CD4-positive, alpha-beta T cell treated with Interleukin-17A for 1 hour (primary cell): ENCODE measurements around the gene IDH3A.

Source experiments
- DNase-seq: peaks from one replicate; pipeline ENCODE4 v3.0.0-alpha.2; 2020

The IDH3A gene

DNA sequence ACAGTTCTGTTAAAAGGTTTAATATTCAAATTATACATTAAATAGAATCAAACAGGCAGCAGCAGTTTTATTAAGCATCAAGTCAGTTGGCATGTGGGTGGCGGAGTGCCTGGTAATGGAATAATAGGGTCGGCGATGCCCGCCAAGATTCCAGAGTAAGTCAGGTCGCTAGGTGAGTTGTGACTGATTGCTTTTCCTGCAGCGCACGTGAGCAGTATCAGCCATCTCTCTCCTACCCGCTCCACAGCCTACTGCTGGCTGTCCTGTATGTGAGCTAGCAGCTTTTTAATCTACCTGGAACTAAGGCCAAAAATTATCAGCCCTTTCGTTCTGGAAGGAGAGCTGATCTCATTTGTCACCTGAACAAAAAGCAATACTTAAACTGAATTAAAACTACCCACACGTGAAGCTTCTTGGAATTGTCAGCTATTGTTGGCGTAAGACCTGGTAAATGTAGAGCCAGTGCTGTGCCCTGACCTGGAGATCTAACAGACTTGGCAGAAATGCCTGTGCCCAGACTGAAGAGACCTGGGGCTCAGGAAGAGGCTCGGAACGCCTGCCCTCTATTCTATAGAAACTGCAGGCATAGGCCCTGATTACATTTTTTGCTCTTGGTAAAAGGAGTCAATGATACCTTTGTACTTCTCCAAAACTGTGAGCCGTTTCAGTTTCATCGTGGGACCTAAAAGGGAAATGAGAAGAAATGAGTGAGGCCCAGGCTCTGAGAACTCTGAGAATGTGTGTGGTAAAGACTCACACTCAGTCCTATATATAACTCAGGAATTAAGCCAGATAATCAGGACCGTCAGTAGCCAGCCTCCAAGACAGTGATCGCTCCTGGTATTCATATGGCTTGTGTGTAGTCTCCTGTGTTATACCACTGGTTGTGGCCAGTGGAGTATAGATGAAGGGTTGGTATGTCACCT is 21.9 kb downstream of the IDH3A start:
- no peak for DNase-seq

DNA sequence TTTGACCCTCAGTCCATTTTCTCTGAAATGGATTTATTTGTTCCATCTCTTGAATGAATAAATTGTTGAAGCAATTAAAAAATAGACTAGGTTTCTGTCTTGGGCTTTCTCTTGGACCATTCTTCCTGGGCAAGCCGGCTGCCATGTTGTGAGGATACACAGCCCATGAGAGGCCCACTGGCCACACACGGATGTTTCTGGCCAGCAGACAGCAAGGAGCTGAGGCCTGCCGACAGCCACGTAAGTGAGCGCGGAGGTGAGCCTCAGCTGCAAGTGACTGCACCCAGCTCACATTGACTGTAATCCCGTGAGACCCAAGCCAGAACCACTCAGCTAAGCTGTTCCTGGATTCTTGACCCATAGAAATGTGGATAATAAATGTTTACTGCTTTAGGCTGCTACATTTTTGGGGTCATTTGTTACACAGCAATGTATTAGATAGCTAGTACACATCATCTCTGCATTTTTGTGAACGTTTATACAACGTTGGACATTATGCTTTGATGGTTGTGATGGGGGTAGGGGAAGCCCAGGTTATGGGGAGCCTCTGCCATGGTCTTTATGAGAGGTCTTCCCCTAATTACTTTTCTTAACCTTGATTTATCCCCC is 22.8 kb downstream of the IDH3A start:
- no peak for DNase-seq

DNA sequence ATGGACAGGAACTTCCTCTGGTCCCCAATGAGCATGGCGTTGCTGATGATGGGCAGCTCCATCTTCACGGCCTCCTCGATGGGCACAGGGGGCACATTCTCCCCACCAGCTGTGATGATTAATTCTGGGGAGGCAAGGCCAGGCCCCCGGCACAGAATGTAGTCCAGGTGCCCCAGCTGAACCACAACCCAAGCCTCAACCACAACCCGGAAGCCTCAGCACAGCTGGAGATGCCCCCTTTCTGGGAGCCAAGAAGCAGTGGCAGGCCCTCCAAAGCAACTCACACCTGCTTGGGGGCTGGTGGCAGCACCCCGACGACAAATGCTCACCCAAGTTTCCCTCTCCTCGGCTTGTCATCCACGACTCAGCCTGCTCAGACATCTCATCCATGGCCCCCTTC is 25.2 kb downstream of the IDH3A start:
- DNase-seq = peak; percentile 9

DNA sequence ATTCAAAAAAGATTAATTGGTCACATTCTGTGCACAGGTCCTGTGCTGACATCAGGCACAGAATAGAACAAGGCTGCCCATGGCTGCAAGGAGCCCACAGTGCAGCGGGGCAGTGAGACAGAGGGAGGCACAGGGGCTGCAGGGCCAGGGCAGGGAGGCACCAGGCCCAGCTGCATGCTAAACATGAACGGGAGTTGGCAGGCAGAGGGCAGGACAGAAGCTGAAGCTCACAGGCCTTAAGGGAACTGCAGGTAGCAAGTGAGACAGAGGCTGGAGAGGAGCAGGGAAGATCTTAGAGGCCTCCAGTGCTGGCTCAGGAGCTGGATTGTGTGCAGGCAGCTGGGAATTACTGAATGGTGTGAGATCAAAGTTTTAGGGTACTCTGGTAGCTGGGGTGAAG is 26.2 kb downstream of the IDH3A start:
- no peak for DNase-seq

DNA sequence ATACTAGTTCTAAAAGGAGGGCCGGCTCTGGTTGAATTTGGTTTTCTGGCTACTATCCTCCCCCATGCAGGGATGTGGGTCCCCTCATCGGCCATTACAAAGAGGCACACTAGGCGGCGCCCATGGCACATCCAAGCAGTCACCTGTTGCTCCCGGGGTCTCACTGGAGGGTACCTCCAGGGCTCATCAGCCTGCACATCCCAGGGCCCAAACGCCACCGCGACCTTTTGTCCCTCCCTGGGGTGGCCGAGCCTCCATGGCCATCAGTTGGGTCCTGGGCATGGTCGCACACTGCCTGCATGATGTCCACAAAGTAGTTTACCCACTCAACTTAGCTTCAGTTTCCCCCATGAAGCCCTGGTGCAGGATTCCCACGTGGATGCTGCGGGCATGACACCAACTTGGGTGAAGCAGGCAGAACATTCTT is 28.3 kb downstream of the IDH3A start:
- peak; percentile 29 for DNase-seq

DNA sequence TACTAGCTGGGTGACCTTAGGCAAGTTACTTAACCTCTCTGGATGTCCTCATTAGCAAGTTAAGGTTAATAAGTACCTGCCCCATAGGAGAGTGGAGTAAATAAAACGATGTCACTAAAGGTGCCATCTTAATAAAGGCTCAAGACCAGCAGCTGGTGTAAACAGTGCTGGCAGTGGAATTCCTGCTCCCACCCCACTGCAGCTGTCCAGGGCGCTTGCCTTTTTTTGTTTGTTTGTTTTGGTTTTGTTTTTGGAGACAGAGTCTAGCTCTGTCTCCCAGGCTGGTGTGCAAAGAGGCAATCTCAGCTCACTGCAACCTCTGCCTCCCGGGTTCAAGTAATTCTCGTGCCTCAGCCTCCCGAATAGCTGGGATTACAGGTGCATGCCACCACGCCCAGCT is 28.9 kb downstream of the IDH3A start:
- no peak for DNase-seq

DNA sequence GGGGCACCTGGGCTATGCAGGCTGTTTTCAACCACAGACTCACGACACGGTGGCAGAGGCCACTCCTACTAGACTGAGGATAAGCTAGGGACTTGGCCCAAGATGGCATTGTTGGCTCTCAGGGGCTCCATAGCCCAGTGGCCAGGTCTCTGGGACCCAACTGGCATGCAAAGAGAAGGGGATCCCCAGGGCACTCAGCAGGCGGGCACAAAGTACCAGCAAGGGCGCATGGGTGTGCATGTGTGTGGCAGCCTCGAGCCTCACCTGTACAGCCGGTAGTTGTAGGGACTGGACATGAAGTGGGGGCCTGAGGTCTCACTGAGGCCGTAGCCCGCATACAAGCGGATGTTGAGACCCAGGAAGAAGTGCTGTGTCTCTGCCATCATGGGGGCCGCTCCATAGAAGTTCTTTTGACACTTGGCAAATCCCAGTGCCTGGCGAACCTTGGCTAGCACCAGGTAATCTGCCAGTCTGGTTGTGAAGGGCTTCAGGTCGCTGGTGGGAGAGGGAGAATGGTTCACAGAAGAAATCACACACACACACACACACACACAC is 30.2 kb downstream of the IDH3A start:
- no peak for DNase-seq

DNA sequence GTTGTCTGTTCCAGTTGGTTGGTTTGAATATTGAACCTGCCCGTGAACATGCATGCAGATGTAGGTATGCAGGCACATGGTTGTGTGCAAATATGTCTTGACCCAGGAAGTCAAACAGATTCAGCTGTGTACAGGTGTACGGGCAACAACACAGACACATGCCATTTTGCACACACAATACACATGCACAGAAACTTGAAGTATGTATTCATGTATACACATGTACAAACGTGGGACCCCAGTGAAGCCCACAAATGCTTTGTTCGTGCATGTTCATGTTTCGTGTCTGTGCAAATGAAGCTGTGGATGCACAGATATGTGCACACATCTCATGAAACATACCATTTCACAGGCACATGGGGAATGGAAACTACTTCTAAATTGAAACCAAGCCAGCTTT is 30.7 kb downstream of the IDH3A start:
- DNase-seq = no peak

DNA sequence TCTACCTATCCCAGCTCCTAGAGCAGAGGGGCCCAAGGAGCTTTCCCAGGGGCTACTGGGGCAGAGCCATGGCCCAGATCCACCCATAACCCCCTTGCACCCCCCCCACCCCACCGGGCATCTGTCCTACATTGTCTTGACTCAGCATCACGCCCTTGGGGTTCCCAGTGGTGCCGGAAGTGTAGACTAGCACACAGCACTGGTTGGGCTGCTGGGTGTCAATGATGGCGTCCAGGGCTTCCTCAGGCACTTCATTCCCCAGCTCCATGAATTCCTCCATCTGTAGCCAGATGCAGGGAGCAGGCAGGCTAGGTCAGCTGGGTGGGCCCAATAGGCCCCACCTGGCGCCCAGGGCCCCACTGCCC is 33.2 kb downstream of the IDH3A start:
- no peak for DNase-seq

DNA sequence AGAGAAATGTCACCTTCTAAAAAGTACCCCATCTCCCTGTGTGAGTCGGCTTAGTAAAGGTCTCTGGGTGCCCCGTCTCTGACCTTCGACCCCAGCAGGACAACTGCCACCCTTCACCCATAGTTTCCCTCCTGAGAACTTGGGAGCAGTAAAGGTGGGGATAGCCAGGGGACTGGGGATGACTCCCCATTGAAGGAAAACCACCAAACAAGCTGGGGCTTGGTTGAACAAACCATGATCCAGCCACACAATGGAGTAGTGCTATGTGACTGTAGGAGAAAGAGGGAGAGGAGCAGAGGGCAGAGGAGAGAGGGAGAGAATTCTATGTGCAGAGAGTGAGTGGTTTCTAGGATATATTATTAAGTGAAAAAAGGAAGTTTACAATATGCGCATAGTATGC is 33.7 kb downstream of the IDH3A start:
- no peak for DNase-seq

DNA sequence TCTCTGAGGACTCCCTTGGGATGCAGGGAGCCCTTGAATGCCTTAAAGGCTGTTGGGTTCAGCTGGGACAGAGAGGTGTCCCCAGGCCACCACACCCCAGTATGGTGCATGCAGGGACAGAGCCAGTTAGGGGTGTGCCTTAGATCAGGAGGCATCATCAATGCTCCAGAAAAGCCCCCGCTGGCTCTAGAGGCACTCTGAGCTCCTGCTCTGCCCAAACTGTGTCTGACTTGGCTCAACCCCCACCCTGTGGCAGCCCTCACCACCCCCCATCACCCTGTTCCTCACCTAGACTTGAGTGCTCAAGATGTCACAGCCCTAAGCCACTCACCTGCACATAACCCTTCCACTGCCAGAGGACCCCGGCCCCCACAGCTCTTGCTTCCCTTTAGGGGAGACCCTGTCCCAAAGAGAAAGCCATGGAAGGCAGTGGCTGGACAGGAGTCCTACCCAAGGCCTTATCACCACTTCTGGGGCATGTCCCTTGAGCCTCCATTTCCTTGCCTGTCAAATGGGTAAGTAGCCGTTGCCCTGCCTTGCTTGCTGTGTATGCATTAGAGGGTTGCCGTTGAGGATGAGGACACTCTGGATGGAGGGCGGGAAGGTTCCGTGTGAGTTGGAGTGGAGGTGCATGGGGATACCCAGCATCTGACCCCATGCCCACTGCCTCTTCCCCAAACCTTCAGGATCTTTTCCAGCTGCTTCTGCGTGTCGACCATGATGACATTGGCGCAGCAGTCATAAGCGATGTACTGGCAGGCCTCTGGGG is 43.8 kb downstream of the IDH3A start:
- DNase-seq = no peak

DNA sequence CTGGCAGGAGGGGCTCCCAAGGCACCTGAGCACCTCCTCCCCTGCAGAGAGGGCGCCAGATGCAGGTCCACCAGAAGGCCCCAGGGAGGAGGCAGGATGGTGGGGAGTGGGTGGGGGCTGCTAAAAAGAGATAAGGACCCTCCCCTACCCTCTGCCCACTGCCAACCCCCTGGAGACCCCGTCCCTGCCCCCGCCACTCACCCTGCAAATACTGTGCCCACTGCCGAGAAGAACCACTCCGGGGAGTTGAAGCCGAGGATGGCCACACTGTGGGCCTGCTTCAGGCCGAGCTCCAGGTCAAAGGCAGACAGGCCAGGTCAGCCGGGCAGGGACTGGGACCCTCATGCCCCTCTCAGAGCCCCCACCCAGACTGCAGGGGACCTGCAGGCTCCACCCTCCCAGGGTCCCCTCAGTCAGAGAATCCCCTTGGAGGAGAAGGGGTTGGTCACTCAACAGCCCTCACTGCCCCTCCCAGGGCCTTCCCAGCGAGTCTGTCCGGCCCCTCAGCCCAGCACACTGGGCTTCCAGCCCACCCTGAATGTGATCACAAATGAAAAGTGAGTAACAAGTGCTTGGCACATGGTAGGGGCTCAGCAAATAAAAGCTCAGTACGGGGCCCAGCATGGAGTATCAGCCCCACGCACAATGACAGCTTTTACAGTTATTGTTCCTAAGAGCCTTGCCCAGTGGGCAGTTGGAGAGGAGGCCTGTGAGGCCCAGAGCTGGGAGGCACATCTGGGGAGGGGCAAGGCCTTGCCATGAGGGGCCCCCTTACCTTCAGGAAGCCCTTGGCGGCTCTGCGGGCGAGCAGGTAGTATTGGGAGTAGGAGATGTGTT is 44.8 kb downstream of the IDH3A start:
- no peak for DNase-seq

DNA sequence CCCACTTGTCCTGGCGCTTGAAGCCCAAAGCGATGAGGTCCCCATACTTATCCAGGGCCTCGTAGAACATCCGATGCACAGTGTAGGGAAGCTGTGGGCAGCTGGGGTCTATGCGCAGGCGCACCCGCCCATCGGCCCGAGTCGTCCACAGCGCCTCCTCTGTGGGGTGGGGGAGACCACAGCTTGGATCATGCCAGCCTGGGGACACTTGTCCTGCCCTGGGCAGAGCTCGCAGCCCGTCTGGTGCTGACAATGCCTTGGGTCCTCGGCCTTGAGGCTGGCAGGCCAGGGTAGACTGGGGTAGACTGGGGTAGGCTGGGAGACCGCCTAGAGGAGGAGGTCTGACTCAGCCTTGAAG is 45.4 kb downstream of the IDH3A start:
- no peak for DNase-seq

DNA sequence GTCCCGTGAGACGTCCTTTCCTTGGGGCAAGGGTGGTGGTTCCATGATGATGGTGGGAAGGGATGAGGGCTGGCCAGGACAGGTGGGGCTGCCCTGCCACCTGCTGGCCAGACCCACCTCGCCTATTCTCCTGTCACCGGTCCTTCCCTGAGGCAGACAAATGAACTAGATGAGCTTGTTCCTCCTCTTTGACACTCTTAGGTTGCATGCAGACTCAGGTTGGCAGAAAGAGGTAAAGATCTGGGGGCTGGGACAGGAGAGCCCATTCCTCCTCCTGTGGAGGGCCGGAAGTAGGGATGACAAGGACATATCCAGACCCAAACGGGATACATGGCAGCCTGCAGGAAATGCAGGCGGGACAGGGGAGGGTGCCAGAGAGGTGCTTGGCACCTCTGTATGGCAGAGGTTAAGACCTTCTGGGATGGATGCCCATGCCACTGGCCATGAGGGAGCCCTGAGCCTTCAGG is 46.6 kb downstream of the IDH3A start:
- DNase-seq = peak; percentile 53

DNA sequence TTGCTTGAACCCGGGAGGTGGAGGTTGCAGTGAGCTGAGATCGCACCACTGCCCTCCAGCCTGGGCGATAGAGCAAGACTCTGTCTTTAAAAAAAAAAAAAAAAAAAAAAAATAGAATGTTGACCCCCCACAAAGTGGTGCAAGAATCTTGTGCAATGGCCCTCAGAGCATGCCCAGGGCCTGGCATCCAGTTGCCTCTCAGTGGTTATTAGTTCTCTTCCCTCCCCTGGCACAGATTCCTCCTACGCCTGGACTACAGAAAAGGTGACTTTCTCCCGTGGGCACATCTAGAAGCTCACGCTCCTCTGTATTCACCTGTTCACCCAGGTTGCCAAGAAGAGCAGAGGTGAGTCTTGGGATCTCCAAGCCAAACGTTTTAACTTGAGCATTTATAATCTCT is 48.5 kb downstream of the IDH3A start:
- DNase-seq = no peak

DNA sequence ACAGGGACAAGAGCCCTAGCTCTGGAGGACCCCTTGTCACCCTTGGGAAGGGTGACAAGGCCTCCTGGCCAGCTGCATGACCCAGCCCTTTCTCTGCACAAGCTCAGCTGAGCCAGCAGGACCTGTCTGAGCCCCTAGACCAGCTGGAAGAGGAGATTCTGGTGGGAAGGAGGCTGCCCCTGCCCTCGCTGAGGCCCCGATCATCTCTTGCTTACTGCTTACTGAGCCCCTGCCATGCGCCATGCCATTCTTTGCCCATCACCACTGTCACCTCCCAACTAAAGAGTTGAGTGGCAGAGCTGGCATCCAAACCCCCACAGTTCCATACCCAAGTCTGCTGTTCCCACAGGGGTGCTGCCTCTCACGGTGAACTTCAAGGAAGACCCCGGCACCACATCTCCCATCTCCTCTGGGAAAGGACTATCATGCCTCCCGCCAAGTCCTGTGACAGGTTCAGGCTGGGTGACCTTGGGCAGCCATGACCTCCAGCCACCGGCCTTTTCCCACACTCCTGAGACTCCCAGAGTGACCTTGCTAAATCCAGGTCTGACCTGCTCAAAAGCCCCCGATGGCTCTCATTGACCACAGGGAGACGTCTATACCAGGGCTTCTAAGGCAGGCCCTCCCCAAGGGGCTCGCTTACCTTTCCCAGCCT is 51.2 kb downstream of the IDH3A start:
- DNase-seq = no peak

DNA sequence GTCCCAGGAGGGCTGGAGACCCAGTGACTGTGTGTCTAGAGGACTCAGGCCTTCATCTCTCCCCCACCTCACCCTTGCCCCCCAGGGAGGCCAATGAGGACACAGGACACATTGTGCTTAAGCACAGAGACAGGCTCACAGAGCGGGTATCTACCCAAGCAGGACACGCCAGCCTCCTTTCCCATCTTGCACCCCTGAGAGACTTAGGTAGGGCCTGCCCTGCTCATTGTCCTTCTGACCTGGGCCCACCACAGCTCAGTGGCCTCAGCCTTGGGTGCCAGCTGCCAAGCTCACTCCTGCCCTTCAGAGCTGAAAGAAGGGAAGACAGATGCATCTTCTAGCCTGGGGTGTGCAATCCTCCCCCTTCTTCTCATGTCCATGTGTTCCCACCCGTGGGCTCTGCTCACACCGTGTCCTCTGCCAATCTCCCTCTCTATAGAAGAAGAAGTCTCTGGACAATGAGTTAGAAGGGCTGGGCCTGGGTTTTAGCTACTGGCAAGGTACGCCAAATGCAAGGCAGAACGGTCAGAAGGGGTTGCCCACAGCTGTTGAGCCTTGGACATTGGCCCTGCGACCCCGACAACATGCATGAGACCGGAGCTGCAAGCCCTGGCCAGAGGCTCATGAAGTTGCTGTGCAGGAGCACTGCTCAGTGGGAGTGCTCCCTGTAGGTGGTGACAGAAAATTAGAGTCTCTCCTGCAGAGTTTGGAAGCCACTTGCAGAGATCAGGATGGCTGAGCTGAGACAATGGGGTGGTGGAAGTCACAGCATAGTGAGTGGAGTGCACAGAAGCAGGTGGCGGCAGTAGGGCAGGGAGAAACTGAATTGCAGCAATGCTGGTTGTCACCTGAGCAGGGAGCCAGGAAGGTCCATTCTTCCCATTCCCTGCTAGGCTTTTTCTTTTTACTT is 52.4 kb downstream of the IDH3A start:
- DNase-seq = no peak

DNA sequence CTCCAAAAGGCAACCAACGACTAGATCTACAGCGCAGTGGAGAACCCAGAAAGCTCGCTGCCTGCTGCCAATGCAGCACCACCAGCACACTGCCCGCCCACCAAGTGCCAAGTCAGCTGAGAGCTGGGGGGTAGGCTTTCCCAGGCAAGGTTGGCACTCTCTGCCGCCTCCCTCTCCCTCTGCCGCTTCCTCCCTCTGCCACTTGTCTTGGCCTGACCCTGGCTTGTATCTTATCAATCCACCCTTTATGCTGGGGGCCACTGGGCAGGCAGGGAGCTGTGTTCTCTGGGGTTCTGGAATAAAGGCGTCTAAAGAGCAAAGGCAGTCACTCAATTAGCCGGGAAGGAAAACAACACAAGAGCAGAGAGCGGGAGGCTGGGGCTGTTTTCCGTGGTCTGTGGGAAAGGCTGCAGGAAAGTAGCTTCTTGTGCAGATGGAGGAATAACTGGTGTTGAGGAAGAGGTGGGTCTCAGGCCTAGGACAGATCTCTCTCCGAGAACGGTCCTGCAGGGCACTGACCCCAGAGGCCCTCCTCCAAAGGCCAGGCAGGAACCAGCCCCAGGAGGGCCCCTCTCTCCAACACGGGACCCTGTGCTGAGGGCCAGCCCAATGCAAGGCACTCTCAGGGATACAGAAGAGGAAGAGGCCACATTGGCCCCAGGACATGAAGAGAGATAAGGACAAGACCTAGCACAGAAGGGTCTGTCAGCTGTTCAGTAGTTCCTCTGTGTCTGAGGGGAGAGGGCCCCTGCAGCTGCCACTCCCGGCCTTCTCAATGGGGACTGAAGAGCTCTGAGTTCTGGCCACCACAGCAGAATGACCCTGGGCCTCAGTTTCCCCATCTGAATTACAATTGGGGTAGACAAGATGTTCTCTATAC is 54.4 kb downstream of the IDH3A start:
- no peak for DNase-seq

DNA sequence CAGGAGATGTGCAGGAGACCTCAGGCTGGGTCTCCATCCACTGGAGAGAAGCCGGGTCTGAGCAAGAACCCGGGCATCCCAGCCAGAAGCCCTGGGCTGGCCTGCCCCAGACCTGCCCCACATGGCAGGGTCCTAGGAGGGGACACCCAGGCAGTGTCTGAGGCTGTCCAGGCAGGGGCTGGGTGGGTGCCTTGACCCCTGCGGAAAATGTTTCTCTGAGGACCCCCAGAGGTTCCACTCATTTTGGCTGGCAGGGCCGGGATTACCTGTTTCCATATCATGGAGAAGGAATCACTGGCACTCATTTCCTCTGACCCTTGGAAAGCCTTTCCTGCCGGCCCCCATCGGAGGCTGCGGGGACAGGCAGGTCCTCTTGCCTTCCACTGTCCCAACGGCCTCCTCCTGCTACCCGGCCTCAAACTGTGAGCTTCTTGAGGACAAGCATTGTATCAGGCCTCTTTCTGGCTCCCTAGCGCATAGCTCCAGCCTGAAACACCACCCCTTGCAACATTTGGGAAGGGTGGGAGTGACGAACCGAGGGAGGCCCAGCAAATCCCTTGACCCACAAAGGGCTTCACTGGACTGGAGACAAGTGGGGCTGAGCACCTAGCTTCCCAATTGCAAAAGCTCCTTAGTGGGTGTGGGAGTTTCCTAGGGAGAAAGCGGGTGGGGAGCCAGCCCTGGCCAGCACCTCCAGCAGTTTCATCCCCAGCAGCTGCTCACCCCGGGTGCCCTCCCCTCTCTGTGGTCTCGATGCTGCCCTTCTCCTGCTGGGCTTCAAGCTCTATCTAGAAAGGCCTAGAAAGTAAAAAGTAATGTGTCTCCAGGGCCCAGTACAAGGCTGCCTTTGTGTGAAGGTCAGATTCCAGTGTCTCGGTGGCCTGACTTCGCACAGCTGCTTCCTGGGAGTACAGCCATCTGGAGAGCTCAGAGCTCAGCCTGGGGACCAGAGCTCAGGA is 55.5 kb downstream of the IDH3A start:
- DNase-seq = no peak
